ENCODE results near the gene ABLIM1. TPM values are rescaled to one million over a fixed set of nuclear protein-coding genes. Genes with fewer than 3 reads are reported as not detected.

ABLIM1 gene
- total RNA-seq, 1 experiment from 2014 or later = 34.0 TPM

GRCh38 chr10:114396464-114396863, 261.6 kb downstream of the ABLIM1 start:
- Histone ChIP-seq H3K27ac (ENCODE audit: low read depth, low read length, poor library complexity, severe bottlenecking) (no peak overlapping the region), H3K9me3 (ENCODE audit: low read depth, low read length, poor library complexity, severe bottlenecking) (no peaks in the 10 kb centered on the region), H3K27me3 (replicated peaks; ENCODE audit: insufficient read depth, low read depth, low read length, poor library complexity) (peaks cover 85% of the 10 kb centered on the region), H3K4me1 (ENCODE audit: insufficient read depth, low read length, poor library complexity, severe bottlenecking) (peaks cover 11% of the 10 kb centered on the region), H3K36me3 (ENCODE audit: insufficient read depth, low read length, poor library complexity, severe bottlenecking) (no peaks in the 10 kb centered on the region), H3K4me3 (ENCODE audit: low read depth, low read length, poor library complexity, severe bottlenecking) (no peak overlapping the region)
- intact Hi-C loops (cut with micrococcal nuclease; ENCODE audit: unreplicated experiment) = no loop called here
- TF ChIP-seq CTCF (conservative IDR thresholded peaks at IDR 0.05; ENCODE audit: low read depth, low read length) (no peak), EZH2 (IDR thresholded peaks at IDR 0.05; ENCODE audit: borderline replicate concordance, low read depth, low read length, poor library complexity, severe bottlenecking) (no peak)
- POLR2A ChIA-PET (ENCODE audit: low non-redundant PET) = no interaction called here
- no TSS peak for BruUV-seq (replicated peaks)
- CTCF ChIA-PET = no interaction called here
- DNase-seq (ENCODE audit: low spot score) = no peak

GRCh38 chr10:114395366-114396022, 262.6 kb downstream of the ABLIM1 start:
- no peaks in the 10 kb centered on the region for H3K36me3 ChIP-seq (ENCODE audit: insufficient read depth, low read length, poor library complexity, severe bottlenecking)
- intact Hi-C loops (cut with micrococcal nuclease; ENCODE audit: unreplicated experiment) = no loop called here
- DNase-seq (ENCODE audit: low spot score) = no peak
- POLR2A ChIA-PET (ENCODE audit: low non-redundant PET) = interaction anchor here (0.6 kb wide), 1 partner anchor 89 kb away, joined by 12 read pairs; no protein-coding TSS in a partner anchor
- no peak overlapping the region for H3K27ac ChIP-seq (ENCODE audit: low read depth, low read length, poor library complexity, severe bottlenecking)
- peaks cover 11% of the 10 kb centered on the region for H3K4me1 ChIP-seq (ENCODE audit: insufficient read depth, low read length, poor library complexity, severe bottlenecking)
- TF ChIP-seq CTCF (conservative IDR thresholded peaks at IDR 0.05; ENCODE audit: low read depth, low read length) (no peak), EZH2 (IDR thresholded peaks at IDR 0.05; ENCODE audit: borderline replicate concordance, low read depth, low read length, poor library complexity, severe bottlenecking) (no peak)
- BruUV-seq (replicated peaks) = no TSS peak
- CTCF ChIA-PET = no interaction called here
- no peaks in the 10 kb centered on the region for H3K9me3 ChIP-seq (ENCODE audit: low read depth, low read length, poor library complexity, severe bottlenecking)
- peaks cover 76% of the 10 kb centered on the region for H3K27me3 ChIP-seq (replicated peaks; ENCODE audit: insufficient read depth, low read depth, low read length, poor library complexity)
- no peak overlapping the region for H3K4me3 ChIP-seq (ENCODE audit: low read depth, low read length, poor library complexity, severe bottlenecking)

GRCh38 chr10:114394531-114394930, 263.5 kb downstream of the ABLIM1 start:
- no peak for TF ChIP-seq CTCF (conservative IDR thresholded peaks at IDR 0.05; ENCODE audit: low read depth, low read length)
- Histone ChIP-seq H3K4me1 (ENCODE audit: insufficient read depth, low read length, poor library complexity, severe bottlenecking) (peaks cover 11% of the 10 kb centered on the region), H3K27me3 (replicated peaks; ENCODE audit: insufficient read depth, low read depth, low read length, poor library complexity) (peaks cover 73% of the 10 kb centered on the region), H3K4me3 (ENCODE audit: low read depth, low read length, poor library complexity, severe bottlenecking) (no peak overlapping the region), H3K27ac (ENCODE audit: low read depth, low read length, poor library complexity, severe bottlenecking) (no peak overlapping the region), H3K36me3 (ENCODE audit: insufficient read depth, low read length, poor library complexity, severe bottlenecking) (no peaks in the 10 kb centered on the region), H3K9me3 (ENCODE audit: low read depth, low read length, poor library complexity, severe bottlenecking) (no peaks in the 10 kb centered on the region)
- BruUV-seq (replicated peaks) = no TSS peak
- DNase-seq (ENCODE audit: low spot score) = no peak
- ChIA-PET POLR2A (ENCODE audit: low non-redundant PET) (interaction anchor here (0.6 kb wide), 1 partner anchor 123 kb away, joined by 4 read pairs; no protein-coding TSS in a partner anchor), CTCF (no interaction called here)
- intact Hi-C loops (cut with micrococcal nuclease; ENCODE audit: unreplicated experiment) = no loop called here
